Gastroesophageal sphincter (tissue), 4 donors: ENCODE data around the gene PTPN21. TPM values are rescaled to one million over a fixed set of nuclear protein-coding genes. Genes with fewer than 3 reads are reported as not detected.
A peak's percentile ranks its signal among the peaks of the same experiment; 100 is the strongest.

Experiments used
- ATAC-seq: fragments of 150-250 bp; one replicate; pipeline ENCODE4 v1.9.1; 2016; ENCODE audit warnings: mild to moderate bottlenecking, moderate library complexity
- H3K27ac ChIP-seq, 4 donors: fragments of 200-600 bp; sonication (generic) in 3 of 4; 1 replicate in 3 of 4; 2 replicates in 1 of 4; pipeline ENCODE4 v1.5.1; 2016 to 2019
- H3K27me3 ChIP-seq: fragments of 200-600 bp; sonication (generic); one replicate; pipeline ENCODE4 v1.5.1; 2019
- H3K36me3 ChIP-seq, 2 donors: fragments of 200-600 bp; sonication (generic); one replicate each; pipeline ENCODE4 v1.5.1; 2019; ENCODE audit warnings: control low read depth in 1 of 2
- H3K4me1 ChIP-seq, 3 donors: fragments of 200-600 bp; sonication (generic); 1 replicate in 2 of 3; 2 replicates in 1 of 3; pipeline ENCODE4 v1.5.1; 2016 to 2019; ENCODE audit warnings: control low read depth in 2 of 3
- H3K4me3 ChIP-seq, 2 donors: fragments of 200-600 bp; sonication (generic); one replicate each; pipeline ENCODE4 v1.5.1; 2019; ENCODE audit warnings: mild to moderate bottlenecking in 1 of 2, moderate library complexity in 1 of 2
- H3K9me3 ChIP-seq, 3 donors: fragments of 200-600 bp; sonication (generic); one replicate each; pipeline ENCODE4 v1.5.1; 2017 to 2019; ENCODE audit warnings: control low read depth in 2 of 3
- CTCF ChIP-seq, 4 experiments: fragments of 200-600 bp in 2 of 4; fragments of 450-650 bp in 2 of 4; sonication (generic) in 1 of 4; IDR thresholded peaks; one replicate each; pipeline ENCODE4 v1.5.1; 2017 to 2019; ENCODE audit warnings: antibody characterized with exemption in 4 of 4, mild to moderate bottlenecking in 2 of 4, moderate library complexity in 2 of 4
- EP300 ChIP-seq: sonication (generic); formaldehyde crosslinking; IDR thresholded peaks from one replicate; pipeline ENCODE4 v1.6.1; 2017; ENCODE audit warnings: antibody characterized with exemption, mild to moderate bottlenecking
- POLR2A ChIP-seq, 2 donors: fragments of 450-650 bp; IDR thresholded peaks; one replicate each; pipeline ENCODE4 v1.6.1; 2017; ENCODE audit warnings: antibody characterized with exemption in 2 of 2, mild to moderate bottlenecking in 2 of 2, moderate library complexity in 1 of 2
- POLR2AphosphoS5 ChIP-seq: sonication (generic); formaldehyde crosslinking; IDR thresholded peaks from one replicate; pipeline ENCODE4 v1.6.1; 2017; ENCODE audit warnings: antibody characterized with exemption
- WGBS, 2 donors: methylation state at CpG; one replicate each; pipeline ENCODE4 v1.1.5; 2018; ENCODE audit warnings: low coverage in 1 of 2; 5-methylcytosine and 5-hydroxymethylcytosine counted together
- total RNA-seq, 4 donors: library from RNA; depleted of rRNA; stranded (reverse); fragments of >200 nt; gene quantifications; one replicate each; pipeline ENCODE4 v1.1.0, GENCODE V29; 2016

The PTPN21 gene
- total RNA-seq, 4 donors from 2014 or later: 24.4 to 51.8 (median 32.2) TPM

DNA sequence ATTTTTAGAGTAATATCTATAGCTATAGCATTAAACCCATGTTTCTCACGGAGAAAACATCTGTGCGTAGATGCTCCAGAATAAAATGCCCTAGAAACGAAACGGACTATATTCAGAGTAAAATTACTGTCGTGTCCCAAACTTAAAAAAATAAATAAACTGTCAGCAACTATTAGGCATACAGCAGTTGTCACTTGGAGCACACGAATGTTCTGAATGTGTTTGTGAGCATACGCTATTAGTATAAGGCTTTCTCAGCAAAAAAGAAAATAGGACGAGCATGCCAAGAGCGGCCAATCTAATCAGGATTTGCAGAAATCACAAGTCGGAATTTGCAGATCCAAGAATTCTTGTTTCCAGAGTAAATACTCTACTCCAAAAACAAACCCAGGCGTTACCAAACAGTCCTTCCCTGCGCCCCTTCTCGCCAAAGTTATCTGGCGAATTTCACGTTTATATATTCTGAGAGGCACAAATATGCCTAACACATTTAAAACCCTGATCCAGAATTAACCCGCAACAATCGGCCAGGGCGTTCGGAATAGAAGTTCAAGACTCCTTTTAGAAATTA is 836 bp downstream of the PTPN21 start:
- TF ChIP-seq CTCF (IDR thresholded peaks at IDR 0.05): no peak
- no peak for TF ChIP-seq POLR2AphosphoS5
- TF ChIP-seq EP300: no peak
- TF ChIP-seq POLR2A (IDR thresholded peaks at IDR 0.05): no peak
- Histone ChIP-seq H3K27me3 (no peaks in the 10 kb centered on the region), H3K9me3 (no peaks in the 10 kb centered on the region), H3K4me3 (peak overlapping the region; percentile 48 to 77), H3K36me3 (peaks cover 0 to 15% of the 10 kb centered on the region in 2 donors), H3K27ac (peak overlapping the region; percentile 65 to 94 (median 91)), H3K4me1 (peaks cover 0 to 54% (median 3%) of the 10 kb centered on the region in 3 donors)
- no peak for ATAC-seq
- 1 to 2% methylated on average over 17 to 19 of the region's 19 CpGs for WGBS, 2 donors

GRCh38 chr14:88552876-88553275 is 1.9 kb downstream of the PTPN21 start:
- TF ChIP-seq EP300: no peak
- no peak for TF ChIP-seq CTCF (IDR thresholded peaks at IDR 0.05)
- no peak for TF ChIP-seq POLR2AphosphoS5
- TF ChIP-seq POLR2A (IDR thresholded peaks at IDR 0.05): no peak
- ATAC-seq: no peak
- peak overlapping the region in 3 of 4 donors; percentile 83 to 92 (median 85) for H3K27ac ChIP-seq
- 73 to 82% methylated on average over 2 of the region's 2 CpGs for WGBS, 2 donors
- peaks cover 0 to 26% of the 10 kb centered on the region in 2 donors for H3K36me3 ChIP-seq
- H3K4me1 ChIP-seq: peaks cover 0 to 61% (median 3%) of the 10 kb centered on the region in 3 donors
- peak overlapping the region in 1 of 2 donors; percentile 77 for H3K4me3 ChIP-seq
- H3K27me3 ChIP-seq: no peaks in the 10 kb centered on the region
- no peaks in the 10 kb centered on the region for H3K9me3 ChIP-seq

DNA sequence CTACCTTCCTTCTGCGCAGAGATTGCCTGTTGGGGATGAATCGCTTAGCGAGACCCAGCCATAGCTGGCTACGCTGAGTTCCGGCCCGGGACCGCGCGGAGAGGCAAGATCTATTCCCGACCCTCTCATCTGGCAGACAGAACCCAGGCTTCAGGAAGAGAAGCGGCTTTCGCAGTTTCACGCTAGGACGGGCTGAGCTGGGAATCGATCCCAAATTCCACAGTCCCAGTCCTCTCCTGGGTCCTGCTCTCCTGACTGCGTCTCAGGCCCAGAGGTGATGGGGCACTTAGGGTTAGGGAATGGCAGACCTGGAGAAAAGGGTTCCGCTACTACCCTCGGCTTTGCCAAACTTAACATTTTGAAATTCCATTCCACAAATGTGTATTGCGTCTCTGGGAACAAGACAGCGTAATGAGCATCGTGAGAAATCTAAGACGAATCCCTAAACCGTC is 2.8 kb downstream of the PTPN21 start:
- H3K27me3 ChIP-seq: no peaks in the 10 kb centered on the region
- ATAC-seq: no peak
- no peaks in the 10 kb centered on the region for H3K9me3 ChIP-seq
- H3K4me3 ChIP-seq: peak overlapping the region; percentile 61 to 72
- 2 to 5% methylated on average over 6 to 17 of the region's 23 CpGs for WGBS, 2 donors
- peaks cover 0 to 34% of the 10 kb centered on the region in 2 donors for H3K36me3 ChIP-seq
- peak overlapping the region; percentile 3 to 85 (median 82) for H3K27ac ChIP-seq
- peaks cover 0 to 65% (median 3%) of the 10 kb centered on the region in 3 donors for H3K4me1 ChIP-seq
- TF ChIP-seq POLR2AphosphoS5 (no peak), CTCF (IDR thresholded peaks at IDR 0.05) (no peak), POLR2A (IDR thresholded peaks at IDR 0.05) (no peak), EP300 (no peak)

- H3K27ac ChIP-seq: peak overlapping the region; percentile 3 to 85 (median 82)
- WGBS, 2 donors: 13 to 34% methylated on average over 5 to 6 of the region's 50 CpGs
Observed at GRCh38 chr14:88551094-88551870, 3.5 kb downstream of the PTPN21 start.

More at GRCh38 chr14:88551094-88551870, 3.5 kb downstream of the PTPN21 start:
- ATAC-seq: peak; percentile 80
- TF ChIP-seq EP300 (no peak), CTCF (IDR thresholded peaks at IDR 0.05) (peak in 3 of 4 experiments; percentile 52 to 69 (median 54)), POLR2A (IDR thresholded peaks at IDR 0.05) (peak; percentile 18 to 26), POLR2AphosphoS5 (peak; percentile 56)
- peaks cover 0 to 69% (median 3%) of the 10 kb centered on the region in 3 donors for H3K4me1 ChIP-seq
- H3K27me3 ChIP-seq: no peaks in the 10 kb centered on the region
- peak overlapping the region; percentile 61 to 72 for H3K4me3 ChIP-seq
- peaks cover 0 to 40% of the 10 kb centered on the region in 2 donors for H3K36me3 ChIP-seq
- H3K9me3 ChIP-seq: no peaks in the 10 kb centered on the region
